Stimulated activated CD4-positive, alpha-beta T cell treated with anti-CD3 and anti-CD28 coated beads, Interleukin-1b, Interleukin-23, amount 100 ng/mL, for 4 hours (primary cell): ENCODE data around the gene SMIM36.
"Not testable (repeated sequence)": the region's sequence is repeated elsewhere in the genome, so short reads cannot be mapped to it uniquely, and the experiment has no call there.

Experiments used
- DNase-seq, 2 donors: peaks; one replicate each; pipeline ENCODE4 v3.0.0-alpha.2; 2020; ENCODE audit warnings: low read depth in 2 of 2

SMIM36 gene

GRCh38 chr17:55454906-55455474, 56.3 kb downstream of the SMIM36 start:
- no peak for DNase-seq

GRCh38 chr17:55453839-55454557, 57.3 kb downstream of the SMIM36 start:
- no peak for DNase-seq

DNA sequence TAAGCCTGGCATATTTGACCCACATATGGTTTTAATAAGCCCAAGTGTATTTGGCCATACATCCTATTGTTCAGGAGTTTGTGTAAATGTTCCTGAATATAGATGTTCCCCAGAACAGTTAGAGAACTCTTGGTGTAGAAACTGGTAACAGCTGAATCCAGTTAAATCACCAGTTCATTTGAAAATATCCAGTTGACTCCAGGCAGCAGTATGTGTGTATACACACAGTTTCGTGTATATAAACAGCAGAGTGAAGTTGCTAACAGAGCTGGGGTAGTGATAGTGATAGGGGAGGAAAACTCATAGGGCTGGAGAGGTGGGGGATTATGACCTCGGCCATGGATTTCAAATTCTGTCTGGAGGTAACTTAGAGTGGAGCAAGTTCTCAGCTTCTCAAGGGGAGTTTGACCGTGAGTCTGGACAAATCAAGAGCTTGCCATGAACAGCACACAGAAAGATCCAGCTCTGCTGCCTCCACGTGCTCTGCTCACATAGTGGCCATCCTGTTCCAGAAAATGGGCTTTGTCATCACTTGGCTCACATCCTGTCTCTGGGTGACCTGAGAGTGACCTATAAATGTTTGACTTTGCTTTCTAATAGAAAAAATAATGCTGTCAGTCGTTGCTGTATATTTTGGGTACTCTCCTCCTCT, 59.0 kb downstream of the SMIM36 start:
- no peak for DNase-seq

GRCh38 chr17:55451758-55452138, 59.5 kb downstream of the SMIM36 start:
- no peak for DNase-seq

- no peak for DNase-seq
Measured at GRCh38 chr17:55451203-55451641, 60.0 kb downstream of the SMIM36 start.

DNA sequence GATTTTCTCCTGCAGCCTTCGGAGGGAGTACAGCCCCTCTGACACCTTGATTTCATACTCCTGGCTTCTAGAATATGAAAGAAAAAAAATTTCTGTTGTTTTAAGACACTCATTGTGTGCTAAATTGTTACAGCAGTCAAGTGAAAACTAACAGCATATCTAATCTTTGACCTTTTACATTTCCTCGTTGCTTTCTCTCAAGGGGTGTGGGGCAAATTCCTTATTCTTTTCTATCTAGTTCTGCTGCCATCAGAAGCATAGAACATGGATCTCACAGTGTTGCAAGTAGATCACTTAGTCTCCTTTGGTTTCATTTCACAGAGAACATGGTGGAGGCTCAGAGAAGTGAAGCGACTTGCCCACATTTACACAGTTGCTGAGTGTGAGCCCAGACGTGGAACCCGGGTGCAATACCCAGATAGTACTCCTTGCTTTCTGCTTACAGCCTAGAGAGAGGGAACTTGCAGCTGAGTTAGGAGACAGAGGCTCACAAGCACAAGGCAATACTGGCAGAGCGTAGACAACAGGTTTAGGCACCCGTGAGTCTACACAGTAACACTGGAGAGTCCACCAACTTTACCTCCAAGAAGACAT, 60.9 kb downstream of the SMIM36 start:
- DNase-seq = no peak

DNA sequence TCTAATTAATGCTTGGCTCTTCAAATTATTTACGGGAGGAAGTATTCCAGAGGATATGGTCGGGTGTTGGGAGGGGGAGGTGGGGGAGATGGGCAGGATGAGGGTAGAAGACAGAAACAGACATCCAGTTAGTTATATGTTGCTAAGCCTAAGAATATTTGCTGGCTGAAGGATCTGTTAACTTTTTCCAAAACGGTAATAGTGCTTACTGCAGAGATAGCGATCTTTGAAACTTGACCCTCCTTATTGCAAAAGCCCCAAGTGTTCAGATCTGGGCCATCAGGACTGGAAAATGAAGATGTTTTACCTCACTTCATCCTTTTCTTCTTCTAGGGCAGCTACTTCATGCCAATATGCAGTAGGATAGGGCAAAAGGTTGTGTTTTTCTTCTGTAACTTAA, 62.6 kb downstream of the SMIM36 start:
- no peak for DNase-seq

DNA sequence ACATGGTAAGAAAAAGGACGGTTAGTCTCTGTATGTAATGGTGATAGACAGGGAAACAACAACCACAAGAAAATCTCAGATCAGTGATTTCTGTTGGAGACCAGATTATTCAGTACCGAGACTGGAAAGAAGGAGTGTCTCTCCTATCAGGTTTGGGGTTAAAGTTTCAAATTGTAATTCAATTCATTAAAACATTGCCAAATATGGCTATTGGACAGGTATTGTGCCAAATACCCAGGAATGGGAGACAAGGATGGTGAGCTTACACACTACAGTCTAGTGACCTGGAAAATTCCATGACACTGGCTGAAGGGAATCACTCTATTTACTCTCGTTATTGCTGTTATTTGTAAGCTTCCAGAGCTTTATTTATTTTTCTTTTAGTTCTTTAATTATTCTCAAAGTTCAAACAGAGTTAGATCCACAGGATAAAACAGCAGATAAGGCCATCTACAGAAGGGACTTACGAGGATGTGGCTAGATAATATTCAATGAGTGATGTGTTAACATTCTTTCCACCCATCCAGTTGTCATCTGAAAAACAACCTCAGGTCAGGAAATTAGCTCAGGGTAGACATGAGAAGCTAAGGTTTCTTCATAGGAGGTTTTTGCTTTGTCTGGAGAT, 64.6 kb downstream of the SMIM36 start:
- no peak for DNase-seq

- DNase-seq = not testable (repeated sequence)
Measured at GRCh38 chr17:55446004-55446403, 65.2 kb downstream of the SMIM36 start.

DNA sequence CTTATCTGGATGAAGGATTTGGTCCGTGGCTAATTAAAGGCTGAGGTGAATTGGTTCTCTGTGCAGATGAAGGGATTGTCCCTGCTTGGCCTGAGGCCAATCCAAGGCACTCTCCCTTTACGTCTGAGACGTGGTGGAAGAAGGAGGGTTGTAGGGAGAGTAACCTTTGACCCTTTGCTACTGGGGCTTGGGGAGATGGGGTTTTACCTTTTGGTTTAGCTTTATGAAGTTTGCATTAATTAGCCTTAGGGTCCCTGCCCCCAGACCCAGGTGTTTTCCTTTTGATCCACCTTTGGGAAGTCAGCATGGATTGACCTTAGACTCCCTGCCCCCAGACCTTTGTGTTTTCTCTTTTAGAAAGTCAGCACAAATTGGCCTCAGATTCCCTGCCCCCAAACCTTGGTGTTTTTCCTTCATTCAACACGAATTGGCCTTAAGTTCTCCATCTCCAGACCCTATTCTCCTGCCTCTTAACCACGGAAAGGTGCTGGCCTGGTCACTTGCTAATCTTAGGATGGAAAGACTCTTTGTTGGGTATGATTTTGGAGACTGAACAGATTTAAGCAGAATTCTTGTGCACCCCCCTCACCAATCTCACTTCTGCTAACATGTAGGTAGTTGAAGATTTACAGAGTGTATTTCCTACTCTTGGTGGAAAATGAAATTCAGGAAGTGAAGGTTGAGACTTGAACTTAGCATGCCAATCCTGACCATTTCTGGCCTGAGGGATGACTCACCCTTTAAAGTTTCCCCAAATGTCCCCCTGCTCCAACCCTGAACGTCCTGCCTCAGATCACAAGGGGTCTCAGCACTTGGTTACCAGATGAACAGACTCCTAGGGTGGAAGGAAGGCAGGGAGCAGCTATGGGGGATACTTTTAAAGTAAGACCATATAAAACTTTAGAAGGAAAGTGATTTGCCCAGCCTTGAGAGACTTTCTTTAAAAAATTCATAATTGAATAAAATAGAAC, 66.5 kb downstream of the SMIM36 start:
- DNase-seq = no peak

- DNase-seq = no peak
Measured at GRCh38 chr17:55443904-55444303, 67.3 kb downstream of the SMIM36 start.

DNA sequence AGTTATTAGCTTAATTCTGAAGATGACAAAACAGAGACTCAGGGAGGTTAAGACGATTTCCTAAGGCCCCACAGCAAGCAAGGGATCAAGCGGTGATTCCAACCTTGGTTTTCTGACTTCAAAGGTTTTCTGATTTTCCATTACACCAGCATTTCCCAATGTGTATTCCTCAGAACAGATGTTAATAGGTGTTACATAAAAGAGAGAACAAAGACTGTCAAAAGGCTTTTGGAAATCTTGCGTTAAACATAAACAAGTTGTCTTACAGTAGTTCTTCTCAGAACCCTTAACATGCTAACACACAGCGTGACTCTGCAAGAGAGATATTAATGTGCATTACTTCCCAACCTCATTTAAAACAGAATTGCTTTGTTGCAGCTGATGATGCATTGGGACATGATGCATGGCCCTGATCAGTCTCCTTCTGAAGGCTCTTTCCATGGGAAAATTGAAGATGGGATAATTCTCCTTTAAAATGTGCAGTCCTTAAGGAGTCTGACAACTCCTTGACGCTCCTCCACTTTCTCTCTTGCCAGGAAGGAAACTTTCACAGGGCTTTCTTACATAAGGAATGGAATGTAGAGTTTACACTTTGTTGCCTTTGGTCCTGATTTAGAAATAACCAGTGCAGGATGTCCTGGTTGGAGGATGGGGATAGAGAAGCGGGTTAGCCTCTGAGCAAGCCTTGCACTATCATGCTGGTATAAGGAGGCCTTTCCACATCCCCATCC, 68.1 kb downstream of the SMIM36 start:
- no peak for DNase-seq

GRCh38 chr17:55442462-55442861, 68.8 kb downstream of the SMIM36 start:
- no peak for DNase-seq

DNA sequence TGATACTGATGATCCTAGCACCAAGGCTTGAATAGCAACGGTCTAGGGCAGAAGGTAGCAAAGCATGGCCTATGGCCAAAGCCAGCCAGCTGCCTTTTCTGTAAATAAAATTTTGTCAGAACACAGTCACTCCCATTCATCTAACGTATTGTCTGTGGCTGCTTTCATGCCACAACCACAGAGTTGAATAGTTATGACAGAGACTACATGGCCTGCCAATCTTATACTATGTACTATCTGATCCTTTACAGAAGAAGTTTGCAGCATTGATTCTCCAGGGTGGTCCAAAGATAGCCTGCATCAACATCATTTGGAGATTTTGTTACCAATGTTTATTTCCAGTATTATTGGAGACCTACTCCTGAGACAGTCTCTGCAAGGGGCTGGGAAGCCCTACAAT, 69.7 kb downstream of the SMIM36 start:
- no peak for DNase-seq

DNA sequence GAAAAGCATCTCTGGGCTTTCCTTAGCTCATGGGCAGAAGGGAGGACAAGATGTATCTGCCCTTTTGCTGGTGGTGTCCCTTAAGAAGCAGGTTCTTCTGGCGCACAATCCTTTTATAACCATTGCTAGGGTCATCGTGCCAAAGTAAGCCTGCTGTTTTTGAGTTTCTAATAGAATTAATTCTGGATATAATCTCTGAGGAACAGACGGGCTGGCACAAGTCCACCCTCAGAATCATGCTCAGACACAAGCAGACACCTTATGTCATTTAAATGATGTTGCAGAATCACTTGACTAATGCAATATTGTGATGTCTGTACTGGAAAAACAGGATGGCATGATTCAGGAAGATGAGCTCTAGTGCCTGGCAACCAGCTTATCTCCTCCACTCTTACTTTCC, 70.9 kb downstream of the SMIM36 start:
- DNase-seq = no peak

GRCh38 chr17:55437159-55437605, 74.1 kb downstream of the SMIM36 start:
- DNase-seq = no peak

- no peak for DNase-seq
Measured at GRCh38 chr17:55436224-55437158, 74.8 kb downstream of the SMIM36 start.

- DNase-seq = no peak
Measured at GRCh38 chr17:55435408-55435807, 75.8 kb downstream of the SMIM36 start.

GRCh38 chr17:55434721-55435120, 76.5 kb downstream of the SMIM36 start:
- DNase-seq = no peak
